Nephron progenitor cell (in vitro differentiated cells): ENCODE results near the gene MIEN1.

Source experiments
- DNase-seq: peaks from one replicate; pipeline ENCODE4 v3.0.0; 2021
- H3K27ac Mint-ChIP-seq: 2 replicates; pipeline ENCODE4 v1.8.0; 2021; ENCODE audit warnings: mild to moderate bottlenecking, moderate library complexity, mixed read lengths
- H3K27me3 Mint-ChIP-seq: 2 replicates; pipeline ENCODE4 v1.8.0; 2021; ENCODE audit warnings: mild to moderate bottlenecking, low read depth, mixed read lengths; ENCODE audit not compliant: poor library complexity
- H3K36me3 Mint-ChIP-seq: 2 replicates; pipeline ENCODE4 v1.8.0; 2021; ENCODE audit warnings: low read depth, mixed read lengths
- H3K4me1 Mint-ChIP-seq: 2 replicates; pipeline ENCODE4 v1.8.0; 2021; ENCODE audit warnings: mixed read lengths
- H3K4me3 Mint-ChIP-seq: 2 replicates; pipeline ENCODE4 v1.8.0; 2021; ENCODE audit warnings: mild to moderate bottlenecking, moderate library complexity, mixed read lengths
- H3K9me3 Mint-ChIP-seq: 2 replicates; pipeline ENCODE4 v1.8.0; 2021; ENCODE audit warnings: mild to moderate bottlenecking, moderate library complexity, mixed read lengths
- TF ChIP-seq, protein P1 (sequence below): fragments of 200-600 bp; sonication (generic); IDR thresholded peaks from 2 replicates; pipeline ENCODE4 v1.5.0; 2021; ENCODE audit warnings: antibody characterized with exemption

Gene MIEN1

DNA sequence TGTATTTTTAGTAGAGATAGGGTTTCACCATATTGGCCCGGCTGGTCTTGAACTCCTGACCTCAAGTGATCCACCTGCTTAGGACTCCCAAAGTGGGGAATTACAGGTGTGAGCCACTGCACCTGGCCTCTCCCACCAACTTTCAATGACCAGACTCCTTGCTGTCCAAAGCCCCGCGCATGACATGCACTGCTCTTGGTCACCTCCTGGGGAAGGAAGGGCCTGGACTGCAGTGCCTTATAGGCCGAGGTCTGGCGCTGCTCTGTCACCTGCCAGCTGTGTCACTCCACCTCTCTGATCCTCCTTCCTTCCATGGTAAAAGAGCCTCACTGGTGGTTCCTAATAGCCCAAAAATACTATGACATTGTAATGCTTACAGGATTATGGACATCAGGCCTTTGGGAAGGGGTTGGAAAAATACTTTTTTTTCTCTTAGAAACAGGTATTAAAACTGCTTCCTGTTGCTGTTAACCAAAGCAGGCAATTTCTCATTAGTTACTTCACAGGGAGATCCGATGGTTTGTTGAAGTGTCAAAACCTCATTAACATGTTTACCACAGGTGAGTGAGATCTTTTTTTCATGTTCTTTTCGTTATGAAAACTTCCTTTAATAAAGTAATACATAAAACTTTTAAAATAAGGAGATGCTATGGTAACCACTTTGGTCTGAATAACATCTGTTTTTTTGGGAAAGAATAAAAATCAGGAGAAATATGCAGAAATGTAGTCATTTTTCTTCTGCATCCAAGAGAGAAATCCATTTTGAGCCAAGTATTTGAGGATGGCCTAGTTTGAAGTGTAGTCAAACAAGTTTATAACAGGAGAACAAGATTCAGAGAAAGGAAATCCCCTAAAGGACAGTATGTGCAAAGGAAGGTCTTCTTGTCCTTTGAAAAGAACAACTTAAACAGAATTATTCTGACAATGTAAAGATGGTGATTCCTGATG, 42.9 kb upstream of the MIEN1 start:
- H3K4me3 Mint-ChIP-seq, result no peak overlapping the region
- TF ChIP-seq, protein P1, sequence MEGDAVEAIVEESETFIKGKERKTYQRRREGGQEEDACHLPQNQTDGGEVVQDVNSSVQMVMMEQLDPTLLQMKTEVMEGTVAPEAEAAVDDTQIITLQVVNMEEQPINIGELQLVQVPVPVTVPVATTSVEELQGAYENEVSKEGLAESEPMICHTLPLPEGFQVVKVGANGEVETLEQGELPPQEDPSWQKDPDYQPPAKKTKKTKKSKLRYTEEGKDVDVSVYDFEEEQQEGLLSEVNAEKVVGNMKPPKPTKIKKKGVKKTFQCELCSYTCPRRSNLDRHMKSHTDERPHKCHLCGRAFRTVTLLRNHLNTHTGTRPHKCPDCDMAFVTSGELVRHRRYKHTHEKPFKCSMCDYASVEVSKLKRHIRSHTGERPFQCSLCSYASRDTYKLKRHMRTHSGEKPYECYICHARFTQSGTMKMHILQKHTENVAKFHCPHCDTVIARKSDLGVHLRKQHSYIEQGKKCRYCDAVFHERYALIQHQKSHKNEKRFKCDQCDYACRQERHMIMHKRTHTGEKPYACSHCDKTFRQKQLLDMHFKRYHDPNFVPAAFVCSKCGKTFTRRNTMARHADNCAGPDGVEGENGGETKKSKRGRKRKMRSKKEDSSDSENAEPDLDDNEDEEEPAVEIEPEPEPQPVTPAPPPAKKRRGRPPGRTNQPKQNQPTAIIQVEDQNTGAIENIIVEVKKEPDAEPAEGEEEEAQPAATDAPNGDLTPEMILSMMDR, result no peak
- no peaks in the 10 kb centered on the region for H3K36me3 Mint-ChIP-seq
- peaks cover 35% of the 10 kb centered on the region for H3K27me3 Mint-ChIP-seq
- H3K4me1 Mint-ChIP-seq, result peaks cover 47% of the 10 kb centered on the region
- no peak for DNase-seq
- no peaks in the 10 kb centered on the region for H3K9me3 Mint-ChIP-seq
- H3K27ac Mint-ChIP-seq, result no peak overlapping the region

DNA sequence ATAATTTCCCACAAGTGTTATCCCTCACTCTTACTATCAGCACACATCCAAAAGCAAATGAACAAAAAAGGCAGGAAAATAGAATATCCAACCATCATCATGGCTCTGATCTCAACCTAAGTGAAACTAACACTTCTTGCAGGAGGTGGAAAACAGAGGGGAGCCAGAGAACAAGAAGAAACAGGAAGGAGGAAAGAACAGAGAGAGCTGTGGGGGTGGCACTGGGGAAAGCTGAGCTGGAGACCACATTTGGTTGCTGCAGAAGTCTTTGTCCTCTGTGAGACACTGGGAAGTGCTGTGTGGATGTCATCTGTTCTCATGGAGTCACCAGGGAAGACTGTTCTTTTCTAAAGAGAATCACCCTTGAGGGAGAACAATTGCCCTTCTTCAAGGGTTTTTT, 42.1 kb upstream of the MIEN1 start:
- Mint-ChIP-seq H3K27ac (no peak overlapping the region), H3K36me3 (no peaks in the 10 kb centered on the region), H3K27me3 (peaks cover 31% of the 10 kb centered on the region), H3K9me3 (no peaks in the 10 kb centered on the region), H3K4me3 (no peak overlapping the region), H3K4me1 (peaks cover 45% of the 10 kb centered on the region)
- DNase-seq, result no peak
- TF ChIP-seq, protein P1, result no peak

DNA sequence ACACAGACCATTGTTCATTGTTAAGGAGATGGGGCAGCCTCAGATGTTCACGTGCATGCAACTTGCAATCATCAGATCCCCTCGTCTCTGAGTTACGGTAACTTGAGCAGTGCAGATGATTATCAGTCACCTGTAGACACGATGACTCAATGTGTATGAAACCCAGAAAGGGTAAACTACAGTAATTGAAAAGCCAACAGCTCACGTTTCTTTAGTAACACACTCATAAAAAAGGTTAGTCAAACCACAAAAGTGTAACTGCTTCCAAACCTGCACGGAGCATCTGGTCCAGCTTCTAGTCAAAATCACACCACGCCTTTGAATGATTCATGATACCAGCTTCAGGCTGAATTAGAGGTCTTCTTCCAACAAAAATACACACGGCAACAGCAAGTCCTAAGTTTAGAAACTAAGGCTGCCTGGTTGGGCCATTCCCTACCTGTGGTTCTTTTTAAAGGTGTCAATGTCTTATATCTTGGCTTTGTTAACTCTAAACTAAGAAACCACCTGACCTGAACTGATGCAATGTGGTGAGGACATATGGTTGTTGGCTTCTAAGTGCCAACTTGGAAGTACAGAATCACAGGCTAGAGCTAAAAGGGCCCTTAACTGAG, 39.7 kb upstream of the MIEN1 start:
- Mint-ChIP-seq H3K4me3 (no peak overlapping the region), H3K27me3 (peaks cover 32% of the 10 kb centered on the region), H3K4me1 (peaks cover 60% of the 10 kb centered on the region), H3K9me3 (no peaks in the 10 kb centered on the region), H3K36me3 (no peaks in the 10 kb centered on the region), H3K27ac (no peak overlapping the region)
- DNase-seq, result no peak
- TF ChIP-seq, protein P1, result no peak

DNA sequence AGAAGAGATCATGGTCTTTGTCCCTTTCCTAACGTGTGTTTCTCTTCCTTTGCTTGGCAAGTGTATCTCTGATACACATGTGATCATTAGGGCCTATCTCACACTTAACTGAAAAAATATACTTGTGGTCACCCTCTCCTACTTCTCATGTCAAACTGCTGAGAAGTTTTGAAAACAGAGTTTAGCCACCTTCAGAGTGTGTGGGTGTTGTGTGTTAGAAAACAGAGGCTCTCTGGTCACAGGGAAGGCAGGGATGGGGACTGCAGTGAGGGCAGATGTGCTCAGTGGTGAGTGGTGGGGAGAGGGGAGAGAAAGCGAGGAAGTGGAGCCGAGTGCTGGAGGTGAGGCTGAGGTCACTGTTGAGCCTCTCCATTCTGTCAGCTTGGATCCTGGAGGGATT, 36.8 kb upstream of the MIEN1 start:
- no peak overlapping the region for H3K4me3 Mint-ChIP-seq
- H3K36me3 Mint-ChIP-seq, result no peaks in the 10 kb centered on the region
- peaks cover 45% of the 10 kb centered on the region for H3K4me1 Mint-ChIP-seq
- TF ChIP-seq, protein P1, result no peak
- no peak for DNase-seq
- H3K27me3 Mint-ChIP-seq, result peaks cover 30% of the 10 kb centered on the region
- H3K9me3 Mint-ChIP-seq, result no peaks in the 10 kb centered on the region
- H3K27ac Mint-ChIP-seq, result no peak overlapping the region

DNA sequence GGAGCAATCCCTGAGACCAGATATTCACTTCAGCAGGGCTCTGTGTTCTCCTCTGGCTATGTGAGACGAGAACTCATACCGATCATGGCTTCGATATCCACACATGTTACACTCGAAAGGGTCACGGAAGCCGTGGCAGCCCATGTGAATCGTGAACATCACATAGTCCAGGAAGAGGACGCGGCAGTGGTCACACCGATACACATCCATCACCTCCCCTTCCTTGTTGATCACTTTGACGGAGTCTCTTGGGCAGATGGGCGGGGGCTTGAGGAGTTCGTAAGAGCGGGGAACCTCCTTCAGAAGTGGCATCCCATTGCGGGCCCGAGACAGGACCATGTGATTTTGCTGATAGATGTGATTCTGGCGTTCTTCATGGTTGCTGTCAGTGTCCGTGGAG, 35.4 kb upstream of the MIEN1 start:
- Mint-ChIP-seq H3K27me3 (peaks cover 33% of the 10 kb centered on the region), H3K9me3 (no peaks in the 10 kb centered on the region), H3K27ac (no peak overlapping the region), H3K4me1 (peaks cover 34% of the 10 kb centered on the region), H3K36me3 (no peaks in the 10 kb centered on the region), H3K4me3 (no peak overlapping the region)
- TF ChIP-seq, protein P1, result no peak
- DNase-seq, result no peak
